ENCODE measurements around the gene ENAH.

The ENAH gene

GRCh38 chr1:225601902-225602589 is 50.9 kb downstream of the ENAH start:
- DNase-seq = no peak

GRCh38 chr1:225598847-225599246 is 54.1 kb downstream of the ENAH start:
- DNase-seq = no peak

- DNase-seq = no peak
Measured at GRCh38 chr1:225597926-225598575, 54.9 kb downstream of the ENAH start.

GRCh38 chr1:225596736-225597135 is 56.2 kb downstream of the ENAH start:
- DNase-seq = no peak

GRCh38 chr1:225595974-225596551 is 56.9 kb downstream of the ENAH start:
- DNase-seq = no peak

- DNase-seq = no peak
Measured at GRCh38 chr1:225595452-225595851, 57.5 kb downstream of the ENAH start.

GRCh38 chr1:225593414-225593813 is 59.5 kb downstream of the ENAH start:
- DNase-seq = no peak

- no peak for DNase-seq
Measured at GRCh38 chr1:225592362-225593025, 60.4 kb downstream of the ENAH start.

GRCh38 chr1:225587310-225587709 is 65.6 kb downstream of the ENAH start:
- no peak for DNase-seq

GRCh38 chr1:225581186-225581585 is 71.7 kb downstream of the ENAH start:
- no peak for DNase-seq

GRCh38 chr1:225580238-225581099 is 72.5 kb downstream of the ENAH start:
- no peak for DNase-seq

- no peak for DNase-seq
Measured at GRCh38 chr1:225578251-225578977, 74.5 kb downstream of the ENAH start.

- no peak for DNase-seq
Measured at GRCh38 chr1:225577241-225577640, 75.7 kb downstream of the ENAH start.

GRCh38 chr1:225573216-225573615 is 79.7 kb downstream of the ENAH start:
- no peak for DNase-seq

- DNase-seq = no peak
Measured at GRCh38 chr1:225572422-225572821, 80.5 kb downstream of the ENAH start.

GRCh38 chr1:225567789-225568188 is 85.1 kb downstream of the ENAH start:
- no peak for DNase-seq

- no peak for DNase-seq
Measured at GRCh38 chr1:225565847-225566246, 87.1 kb downstream of the ENAH start.

- DNase-seq = no peak
Measured at GRCh38 chr1:225561675-225562074, 91.2 kb downstream of the ENAH start.

GRCh38 chr1:225559902-225560301 is 93.0 kb downstream of the ENAH start:
- no peak for DNase-seq

GRCh38 chr1:225559326-225559725 is 93.6 kb downstream of the ENAH start:
- no peak for DNase-seq

GRCh38 chr1:225556694-225557093 is 96.2 kb downstream of the ENAH start:
- no peak for DNase-seq

GRCh38 chr1:225555821-225556220 is 97.1 kb downstream of the ENAH start:
- DNase-seq = no peak

All from activated effector memory CD4-positive, alpha-beta T cell treated with Interleukin-2 at 50 U/mL for 16 hours (primary cell).